AG20443 (cell line): Measurements from ENCODE around the gene SLCO1B1.
"Not testable (repeated sequence)": the region's sequence is repeated elsewhere in the genome, so short reads cannot be mapped to it uniquely, and the experiment has no call there.

Experiments
- DNase-seq: peaks from one replicate; pipeline ENCODE4 v3.0.0; 2012; ENCODE audit warnings: low spot score, mixed read lengths

SLCO1B1 gene

GRCh38 chr12:21130998-21131397 lies at the start of gene SLCO1B1:
TSS of gene SLCO1B1 (plus strand) at chr12:21131194. CDS start at chr12:21141575, 10,381 bp downstream.
- DNase-seq: no peak

GRCh38 chr12:21084753-21085152 lies 46.2 kb upstream of the SLCO1B1 start:
- DNase-seq: not testable (repeated sequence)

- DNase-seq: no peak
Observed at GRCh38 chr12:21111732-21112131, 19.3 kb upstream of the SLCO1B1 start.

GRCh38 chr12:21113266-21113665 lies 17.7 kb upstream of the SLCO1B1 start:
- DNase-seq: no peak

- DNase-seq: no peak
Observed at GRCh38 chr12:21117995-21118394, 13.0 kb upstream of the SLCO1B1 start.

- DNase-seq: no peak
Observed at GRCh38 chr12:21118760-21119159, 12.2 kb upstream of the SLCO1B1 start.

GRCh38 chr12:21129351-21129750 lies 1.6 kb upstream of the SLCO1B1 start:
- no peak for DNase-seq

GRCh38 chr12:21129906-21130305 lies 1.1 kb upstream of the SLCO1B1 start:
- DNase-seq: no peak

GRCh38 chr12:21137318-21137999 lies 6.5 kb downstream of the SLCO1B1 start:
- not testable (repeated sequence) for DNase-seq

GRCh38 chr12:21138016-21138415 lies 7.0 kb downstream of the SLCO1B1 start:
- DNase-seq: no peak

GRCh38 chr12:21144309-21144708 lies 13.3 kb downstream of the SLCO1B1 start:
- no peak for DNase-seq

GRCh38 chr12:21149861-21150260 lies 18.9 kb downstream of the SLCO1B1 start:
- not testable (repeated sequence) for DNase-seq

- DNase-seq: no peak
Observed at GRCh38 chr12:21151184-21151583, 20.2 kb downstream of the SLCO1B1 start.

GRCh38 chr12:21155522-21156351 lies 24.7 kb downstream of the SLCO1B1 start:
- no peak for DNase-seq

- no peak for DNase-seq
Observed at GRCh38 chr12:21165048-21165447, 34.1 kb downstream of the SLCO1B1 start.

- peak; percentile 40 for DNase-seq
Observed at GRCh38 chr12:21169878-21170472, 39.0 kb downstream of the SLCO1B1 start.

- DNase-seq: no peak
Observed at GRCh38 chr12:21172079-21172478, 41.1 kb downstream of the SLCO1B1 start.

- DNase-seq: no peak
Observed at GRCh38 chr12:21183721-21184275, 52.8 kb downstream of the SLCO1B1 start.

- DNase-seq: no peak
Observed at GRCh38 chr12:21190016-21190415, 59.0 kb downstream of the SLCO1B1 start.

- not testable (repeated sequence) for DNase-seq
Observed at GRCh38 chr12:21214433-21214832, 83.4 kb downstream of the SLCO1B1 start.

GRCh38 chr12:21219206-21219605 lies 88.2 kb downstream of the SLCO1B1 start:
- DNase-seq: no peak

- no peak for DNase-seq
Observed at GRCh38 chr12:21220266-21220665, 89.3 kb downstream of the SLCO1B1 start.

GRCh38 chr12:21221072-21221471 lies 90.1 kb downstream of the SLCO1B1 start:
- DNase-seq: no peak
